Adrenal gland (tissue), 12 donors: ENCODE results near the gene PSMD6. TPM values are rescaled to one million over a fixed set of nuclear protein-coding genes. Genes with fewer than 3 reads are reported as not detected.

Source experiments
- DNase-seq, 7 donors: peaks; one replicate each; pipeline ENCODE4 v3.0.0-alpha.2; 2019 to 2020
- H3K27ac ChIP-seq, 5 donors: fragments of 200-600 bp; sonication (generic) in 4 of 5; 1 replicate in 3 of 5; 2 replicates in 2 of 5; pipeline versions ENCODE4 v1.5.1 to v1.8.0; 2016 to 2020; ENCODE audit warnings: mild to moderate bottlenecking in 1 of 5
- H3K27me3 ChIP-seq: fragments of 200-600 bp; 2 replicates; pipeline ENCODE4 v1.8.0; 2021
- H3K36me3 ChIP-seq, 2 donors: fragments of 200-600 bp; replicated peaks in 1 of 2; 1 replicate in 1 of 2; 2 replicates in 1 of 2; pipeline versions ENCODE4 v1.5.1 to v1.8.0; 2018 to 2022
- H3K4me1 ChIP-seq, 2 donors: fragments of 200-600 bp; replicated peaks in 1 of 2; 1 replicate in 1 of 2; 2 replicates in 1 of 2; pipeline versions ENCODE4 v1.5.1 to v1.8.0; 2018 to 2021
- H3K4me3 ChIP-seq, 4 donors: fragments of 200-600 bp; sonication (generic) in 3 of 4; one replicate each; pipeline ENCODE4 v1.5.1; 2016 to 2018
- H3K9me3 ChIP-seq, 3 donors: fragments of 200-600 bp; sonication (generic) in 1 of 3; replicated peaks in 1 of 3; 1 replicate in 2 of 3; 2 replicates in 1 of 3; pipeline versions ENCODE4 v1.5.1 to v1.8.0; 2016 to 2021
- CTCF ChIP-seq, 6 experiments: fragments of 450-650 bp in 4 of 6; fragments of 200-600 bp in 2 of 6; sonication (generic) in 1 of 6; IDR thresholded peaks; 1 replicate in 5 of 6; 2 replicates in 1 of 6; pipeline versions ENCODE4 v1.5.1 to v1.8.0; 2016 to 2021; ENCODE audit warnings: antibody characterized with exemption in 6 of 6, mild to moderate bottlenecking in 2 of 6, moderate library complexity in 1 of 6
- POLR2A ChIP-seq, 2 donors: fragments of 450-650 bp; IDR thresholded peaks; one replicate each; pipeline ENCODE4 v1.6.1; 2017; ENCODE audit warnings: antibody characterized with exemption in 2 of 2, mild to moderate bottlenecking in 2 of 2, moderate library complexity in 1 of 2
- WGBS, 4 donors: extraction: QIAGEN DNeasy Blood & Tissue Kit in 2 of 4; methylation state at CpG; one replicate each; pipeline versions ENCODE4 v1.1.5 to v1.1.7; 2013 to 2017; 5-methylcytosine and 5-hydroxymethylcytosine counted together
- intact Hi-C, 2 donors: fragments of 100-400 bp; cut with DNase I; formaldehyde crosslinking; loops; one replicate each; pipeline versions ENCODE4 v1.14.1 to v1.15.0; 2022 to 2023
- polyA plus RNA-seq, 3 donors: library from polyadenylated mRNA; stranded (reverse); fragments of 200-250 nt in 2 of 3; fragments of 350-450 nt in 1 of 3; fragmentation: Illumina TruSeq in 1 of 3; extraction: RNeasy Lipid Tissue Mini Kit (QIAGEN cat#74804) in 1 of 3; gene quantifications; one replicate each; pipeline ENCODE4 v1.2.3, GENCODE V29; 2013 to 2014
- total RNA-seq, 9 donors: library from RNA; depleted of rRNA in 4 of 9; stranded (reverse); fragments of >200 nt in 4 of 9; fragments of 120-200 nt in 1 of 9; fragmentation: NEBNext Ultra II Directional in 1 of 9; extraction: Animal tissue kit (Norgen Biotek cat#: 25700) in 1 of 9; gene quantifications; one replicate each; pipeline versions ENCODE4 v1.1.0 to v1.2.4, GENCODE V29; 2013 to 2023
- donor health status: healthy with polysubstance abuse.
- donor health status: Bipolar disorder and iron deficiency.
- donor health status: DM: yes; HTN: yes; CAD: no.
- donor health status: DM: no; HTN: no; CAD: no.
- donor health status: DM: no; HTN: no; CAD: no.
- donor health status: DM: yes; HTN: yes; CAD: no.

PSMD6 gene
- total and polyA plus RNA-seq, 12 donors: 52.8 to 206 (median 96.9) TPM

- intact Hi-C loops: loop anchor here (10.0 kb wide), 1 partner anchor 77 kb away; the partner anchor contains the start of gene SCAANT1 (in 2 of the 2)
Measured at GRCh38 chr3:63991666-63992065, 31.6 kb downstream of the PSMD6 start.

GRCh38 chr3:63990733-63991132 is 32.6 kb downstream of the PSMD6 start:
- WGBS, 4 donors: 87 to 98% (median 88%) methylated on average over 5 of the region's 5 CpGs
- Histone ChIP-seq H3K27me3 (no peaks in the 10 kb centered on the region), H3K4me1 (no peaks in the 10 kb centered on the region), H3K4me3 (no peak overlapping the region), H3K9me3 (no peaks in the 10 kb centered on the region), H3K36me3 (peaks cover 0 to 60% of the 10 kb centered on the region in 2 donors), H3K27ac (no peak overlapping the region)
- TF ChIP-seq POLR2A (IDR thresholded peaks at IDR 0.05) (no peak), CTCF (IDR thresholded peaks at IDR 0.05) (no peak)
- DNase-seq: no peak
- intact Hi-C loops: loop anchor here (10.0 kb wide), 1 partner anchor 76 kb away; the partner anchor contains the start of gene SCAANT1 (in 2 of the 2)

More at GRCh38 chr3:63991666-63992065, 31.6 kb downstream of the PSMD6 start:
- Histone ChIP-seq H3K9me3 (no peaks in the 10 kb centered on the region), H3K27me3 (no peaks in the 10 kb centered on the region), H3K27ac (no peak overlapping the region), H3K36me3 (peaks cover 0 to 69% of the 10 kb centered on the region in 2 donors), H3K4me1 (no peaks in the 10 kb centered on the region), H3K4me3 (no peak overlapping the region)
- WGBS, 4 donors: 94 to 98% (median 95%) methylated on average over 3 of the region's 3 CpGs
- no peak for TF ChIP-seq CTCF (IDR thresholded peaks at IDR 0.05)
- TF ChIP-seq POLR2A (IDR thresholded peaks at IDR 0.05): no peak
- DNase-seq: no peak

- no peak for TF ChIP-seq POLR2A (IDR thresholded peaks at IDR 0.05)
- TF ChIP-seq CTCF (IDR thresholded peaks at IDR 0.05): no peak
- WGBS, 4 donors: 94 to 98% (median 95%) methylated on average over 13 to 14 of the region's 14 CpGs
- DNase-seq: no peak
- no peaks in the 10 kb centered on the region for H3K4me1 ChIP-seq
- H3K4me3 ChIP-seq: no peak overlapping the region
- H3K36me3 ChIP-seq: peaks cover 0 to 56% of the 10 kb centered on the region in 2 donors
- no peaks in the 10 kb centered on the region for H3K9me3 ChIP-seq
- no peaks in the 10 kb centered on the region for H3K27me3 ChIP-seq
- no peak overlapping the region for H3K27ac ChIP-seq
- intact Hi-C loops: loop anchor here (10.0 kb wide), 1 partner anchor 75 kb away; the partner anchor contains the start of gene SCAANT1 (in 2 of the 2)
Measured at GRCh38 chr3:63990204-63990603, 33.1 kb downstream of the PSMD6 start.

- Histone ChIP-seq H3K36me3 (peaks cover 0 to 68% of the 10 kb centered on the region in 2 donors), H3K27me3 (no peaks in the 10 kb centered on the region), H3K27ac (no peak overlapping the region), H3K9me3 (no peaks in the 10 kb centered on the region), H3K4me1 (no peaks in the 10 kb centered on the region), H3K4me3 (no peak overlapping the region)
- TF ChIP-seq POLR2A (IDR thresholded peaks at IDR 0.05) (no peak), CTCF (IDR thresholded peaks at IDR 0.05) (no peak)
- 78 to 94% (median 85%) methylated on average over 4 of the region's 4 CpGs for WGBS, 4 donors
- DNase-seq: no peak
- intact Hi-C loops: no loop called here
Measured at GRCh38 chr3:63988943-63989342, 34.4 kb downstream of the PSMD6 start.
